C4-2B (cell line): ENCODE results near the gene NUCKS1.

Experiments
- CTCF ChIP-seq: fragments of 450-650 bp; conservative IDR thresholded peaks from 2 replicates; pipeline ENCODE4 v1.5.1; 2017; ENCODE audit warnings: mild to moderate bottlenecking
- ZFX ChIP-seq: fragments of 450-650 bp; IDR thresholded peaks from 2 replicates; pipeline ENCODE4 v1.6.1; 2017

- TF ChIP-seq CTCF: no peak
- no peak for TF ChIP-seq ZFX
Measured at GRCh38 chr1:205676002-205676401, 74.0 kb downstream of the NUCKS1 start.
